SK-N-SH (cell line): Measurements from ENCODE around the gene RBMS1.

Source experiments
- CTCF ChIP-seq: fragments of 200-600 bp; sonication (generic); IDR thresholded peaks from 2 replicates; pipeline ENCODE4 v1.6.1; 2017; ENCODE audit warnings: antibody characterized with exemption, mild to moderate bottlenecking, moderate library complexity
- EP300 ChIP-seq, 2 experiments: IDR thresholded peaks; 2 replicates each; pipeline versions ENCODE4 v1.4.0 to v1.6.1; 2012; ENCODE audit warnings: borderline replicate concordance in 1 of 2, low read depth in 1 of 2, low read length in 1 of 2
- FOXJ3 ChIP-seq: sonication (generic); formaldehyde crosslinking; IDR thresholded peaks from 2 replicates; pipeline ENCODE4 v1.5.1; 2020; ENCODE audit warnings: mild to moderate bottlenecking, missing genetic modification reagents
- GATA2 ChIP-seq: sonication (generic); formaldehyde crosslinking; IDR thresholded peaks from 2 replicates; pipeline ENCODE4 v1.5.0; 2020; ENCODE audit warnings: mild to moderate bottlenecking, missing genetic modification reagents
- JUND ChIP-seq: IDR thresholded peaks from 2 replicates; pipeline ENCODE4 v1.4.0; 2012
- MAX ChIP-seq: IDR thresholded peaks from 2 replicates; pipeline ENCODE4 v1.4.0; 2012; ENCODE audit warnings: low read depth
- POLR2AphosphoS5 ChIP-seq: IDR thresholded peaks from 2 replicates; pipeline ENCODE4 v1.6.1; 2012; ENCODE audit warnings: low read depth, low read length
- RCOR1 ChIP-seq: fragments of 150-350 bp; IDR thresholded peaks from 2 replicates; pipeline ENCODE4 v1.6.1; 2017; ENCODE audit warnings: antibody characterized with exemption, low read length
- TAF1 ChIP-seq: IDR thresholded peaks from 2 replicates; pipeline ENCODE4 v1.6.1; 2012; ENCODE audit warnings: low read depth, mild to moderate bottlenecking, low read length, moderate library complexity, borderline replicate concordance

DNA sequence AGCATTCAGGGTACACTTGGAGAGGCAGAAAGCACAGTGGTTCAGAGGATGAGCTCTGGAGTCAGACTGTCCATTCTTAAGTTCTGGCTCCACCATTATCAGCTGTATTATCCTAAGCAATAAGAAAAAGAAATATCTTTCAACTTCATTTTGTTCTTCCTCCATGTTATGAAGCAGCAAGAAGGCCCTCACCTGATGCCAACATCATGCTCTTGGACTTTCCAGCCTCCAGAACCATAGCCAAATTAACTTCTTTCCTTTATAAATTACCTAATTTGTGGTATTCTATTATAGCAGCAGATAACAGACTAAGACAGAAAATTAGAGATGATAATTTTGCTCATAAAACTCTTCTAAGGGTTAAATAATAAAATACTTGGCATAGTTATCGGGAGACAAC is 137.1 kb downstream of the RBMS1 start:
- TF ChIP-seq CTCF (no peak), MAX (no peak), TAF1 (no peak), RCOR1 (no peak), EP300 (IDR thresholded peaks at IDR 0.05; ENCODE audit: borderline replicate concordance in 1 of 2, low read depth in 1 of 2, low read length in 1 of 2) (no peak), JUND (no peak), FOXJ3 (CRISPR knock-in tag) (no peak), POLR2AphosphoS5 (no peak), GATA2 (CRISPR knock-in tag) (no peak)
